Peyer's patch (tissue), 4 donors: ENCODE results near the gene CPLANE2.

Experiments
- POLR2A ChIP-seq, 2 donors: fragments of 450-650 bp; IDR thresholded peaks; one replicate each; pipeline ENCODE4 v1.5.1; 2017; ENCODE audit warnings: antibody characterized with exemption in 2 of 2, mild to moderate bottlenecking in 2 of 2, moderate library complexity in 2 of 2
- TF ChIP-seq, protein P1 (sequence below), 6 experiments: fragments of 450-650 bp in 4 of 6; fragments of 200-600 bp in 2 of 6; sonication (generic) in 1 of 6; IDR thresholded peaks; one replicate each; pipeline ENCODE4 v1.5.1; 2017 to 2019; ENCODE audit warnings: antibody characterized with exemption in 6 of 6, mild to moderate bottlenecking in 3 of 6, moderate library complexity in 1 of 6

DNA sequence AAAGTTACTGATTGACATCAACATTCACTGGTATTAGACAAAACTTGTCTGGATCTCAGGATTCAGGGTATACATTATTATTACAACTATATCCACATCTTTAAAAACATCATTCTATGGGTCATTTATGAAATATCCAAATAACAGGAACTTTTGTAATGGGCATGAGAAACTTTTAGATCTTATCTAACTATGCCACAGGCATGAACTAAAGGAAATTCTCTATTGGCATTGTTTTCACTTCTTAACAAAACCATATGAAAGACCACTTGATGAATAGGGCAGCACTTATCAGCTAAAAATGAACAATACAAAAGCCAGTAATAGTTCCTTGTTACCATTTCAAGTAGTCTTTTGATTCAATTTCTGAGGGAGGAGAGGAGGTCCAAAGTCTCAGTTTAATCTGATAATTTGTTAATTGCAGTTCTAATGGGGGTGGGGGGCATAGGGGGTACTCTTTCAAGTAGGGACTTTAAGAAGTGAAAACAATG lies 30.8 kb upstream of the CPLANE2 start:
- TF ChIP-seq, protein P1, sequence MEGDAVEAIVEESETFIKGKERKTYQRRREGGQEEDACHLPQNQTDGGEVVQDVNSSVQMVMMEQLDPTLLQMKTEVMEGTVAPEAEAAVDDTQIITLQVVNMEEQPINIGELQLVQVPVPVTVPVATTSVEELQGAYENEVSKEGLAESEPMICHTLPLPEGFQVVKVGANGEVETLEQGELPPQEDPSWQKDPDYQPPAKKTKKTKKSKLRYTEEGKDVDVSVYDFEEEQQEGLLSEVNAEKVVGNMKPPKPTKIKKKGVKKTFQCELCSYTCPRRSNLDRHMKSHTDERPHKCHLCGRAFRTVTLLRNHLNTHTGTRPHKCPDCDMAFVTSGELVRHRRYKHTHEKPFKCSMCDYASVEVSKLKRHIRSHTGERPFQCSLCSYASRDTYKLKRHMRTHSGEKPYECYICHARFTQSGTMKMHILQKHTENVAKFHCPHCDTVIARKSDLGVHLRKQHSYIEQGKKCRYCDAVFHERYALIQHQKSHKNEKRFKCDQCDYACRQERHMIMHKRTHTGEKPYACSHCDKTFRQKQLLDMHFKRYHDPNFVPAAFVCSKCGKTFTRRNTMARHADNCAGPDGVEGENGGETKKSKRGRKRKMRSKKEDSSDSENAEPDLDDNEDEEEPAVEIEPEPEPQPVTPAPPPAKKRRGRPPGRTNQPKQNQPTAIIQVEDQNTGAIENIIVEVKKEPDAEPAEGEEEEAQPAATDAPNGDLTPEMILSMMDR (IDR thresholded peaks at IDR 0.05) = no peak
- no peak for TF ChIP-seq POLR2A (IDR thresholded peaks at IDR 0.05)
